K562 (cell line): Measurements from ENCODE around the gene HMCN1. TPM values are rescaled to one million over a fixed set of nuclear protein-coding genes. Genes with fewer than 3 reads are reported as not detected.
A peak's percentile ranks its signal among the peaks of the same experiment; 100 is the strongest.

Experiments
- ATAC-seq: fragments of 200-7000 bp; cut with Tn5 transposase; 3 replicates; pipeline ENCODE4 v1.9.1; 2020; ENCODE audit warnings: moderate library complexity
- BruUV-seq: library from RNA; stranded (reverse); fragments of 400-500 nt; replicated peaks from 2 replicates; lab custom pipeline; 2021; lab: Mats Ljungman, UMichigan
- CTCF ChIA-PET: fragments of 300-600 bp; formaldehyde crosslinking; extraction: SDS; loops from one replicate; lab custom pipeline; 2021; ENCODE audit warnings: low intra/inter-chr PET ratio; lab: Yijun Ruan, JAX
- POLR2A ChIA-PET: fragments of 300-600, 350-650 bp; sonication (Branson Sonifier 250); formaldehyde crosslinking; extraction: SDS; loops from one replicate; lab custom pipeline; 2021; ENCODE audit warnings: antibody characterized with exemption, inconsistent platforms; lab: Yijun Ruan, JAX
- DNase-seq, 4 experiments: peaks; one replicate each; pipeline versions ENCODE4 v3.0.0 to v3.0.0-alpha.2; 2011 to 2018; ENCODE audit warnings: low spot score in 3 of 4, mixed read lengths in 3 of 4; ENCODE audit errors: extremely low read depth in 1 of 4
- FAIRE-seq: peaks from 2 replicates; lab custom pipeline; 2011; peaks lifted over from hg19 to GRCh38; lab: Jason Lieb, UNC
- H2AFZ ChIP-seq: 2 replicates; pipeline ENCODE4 v1.6.0; 2011; ENCODE audit warnings: low read depth, low read length, control low read depth, inconsistent platforms
- H3K27ac ChIP-seq: fragments of 200-600 bp; 3 replicates; pipeline ENCODE4 v1.8.0; 2011; ENCODE audit warnings: low read depth, mild to moderate bottlenecking, control low read depth, inconsistent platforms, low read length, moderate library complexity, mixed read lengths; ENCODE audit errors: extremely low read depth
- H3K27me3 ChIP-seq, 2 experiments: fragments of 300-600 bp in 1 of 2; 2 replicates in 1 of 2; 3 replicates in 1 of 2; pipeline versions ENCODE4 v1.6.0 to v1.8.0; 2011; ENCODE audit warnings: inconsistent platforms in 2 of 2, low read length in 2 of 2, mild to moderate bottlenecking in 1 of 2, mixed read lengths in 1 of 2, moderate library complexity in 1 of 2; ENCODE audit not compliant: control insufficient read depth in 2 of 2, insufficient read depth in 2 of 2
- H3K36me3 ChIP-seq: fragments of 300-600 bp; 3 replicates; pipeline ENCODE4 v1.8.0; 2011; ENCODE audit warnings: mild to moderate bottlenecking, low read length, inconsistent platforms; ENCODE audit not compliant: control insufficient read depth, insufficient read depth
- H3K4me1 ChIP-seq, 2 experiments: fragments of 200-600 bp in 1 of 2; replicated peaks in 1 of 2; 2 replicates in 1 of 2; 3 replicates in 1 of 2; pipeline versions ENCODE4 v1.5.1 to v1.8.0; 2011; ENCODE audit warnings: inconsistent platforms in 2 of 2, low read length in 2 of 2, mild to moderate bottlenecking in 1 of 2, mixed read lengths in 1 of 2, moderate library complexity in 1 of 2; ENCODE audit not compliant: control insufficient read depth in 2 of 2, insufficient read depth in 2 of 2
- H3K4me2 ChIP-seq: 2 replicates; pipeline ENCODE4 v1.6.1; 2011; ENCODE audit warnings: low read length, control low read depth, inconsistent platforms, mixed read lengths; ENCODE audit not compliant: insufficient read depth
- H3K4me3 ChIP-seq: fragments of 200-600 bp; sonication (generic), shearing (Covaris generic); 2 replicates; pipeline ENCODE4 v1.5.1; 2016; ENCODE audit warnings: control low read depth, inconsistent platforms
- H3K79me2 ChIP-seq: fragments of 200-600 bp; 3 replicates; pipeline ENCODE4 v1.8.0; 2011; ENCODE audit warnings: low read length, inconsistent platforms; ENCODE audit not compliant: control insufficient read depth, insufficient read depth
- H3K9ac ChIP-seq, 2 experiments: 2 replicates each; pipeline versions ENCODE4 v1.6.0 to v1.6.1; 2011; ENCODE audit warnings: low read depth in 2 of 2, low read length in 2 of 2, control low read depth in 1 of 2, inconsistent platforms in 1 of 2, mild to moderate bottlenecking in 1 of 2, mixed read lengths in 1 of 2; ENCODE audit not compliant: insufficient read depth in 1 of 2
- H3K9me1 ChIP-seq: one replicate; pipeline ENCODE4 v1.6.0; 2011; ENCODE audit warnings: inconsistent platforms, mild to moderate bottlenecking, low read length, moderate library complexity; ENCODE audit not compliant: control insufficient read depth, insufficient read depth
- H3K9me3 ChIP-seq: replicated peaks from 2 replicates; pipeline ENCODE4 v1.5.1; 2011; ENCODE audit warnings: low read depth, low read length, inconsistent platforms; ENCODE audit not compliant: control insufficient read depth, insufficient read depth
- H4K20me1 ChIP-seq: replicated peaks from 2 replicates; pipeline ENCODE4 v1.6.1; 2011; ENCODE audit warnings: low read length, inconsistent platforms, mixed read lengths; ENCODE audit not compliant: control insufficient read depth, insufficient read depth
- BRCA1 ChIP-seq, 2 experiments: fragments of 450-650 bp in 1 of 2; sonication (generic) in 1 of 2; formaldehyde crosslinking in 1 of 2; IDR thresholded peaks; 2 replicates each; pipeline versions ENCODE4 v1.5.0 to v1.6.1; 2017 to 2020; ENCODE audit warnings: mild to moderate bottlenecking in 1 of 2, missing genetic modification reagents in 1 of 2
- ELK3 ChIP-seq: fragments of 450-650 bp; formaldehyde crosslinking; IDR thresholded peaks from 2 replicates; pipeline ENCODE4 v1.4.0; 2020; ENCODE audit warnings: mild to moderate bottlenecking
- HDAC1 ChIP-seq, 2 experiments: fragments of 450-650 bp; IDR thresholded peaks; 2 replicates each; pipeline ENCODE4 v1.6.1; 2016 to 2017; ENCODE audit warnings: inconsistent platforms in 1 of 2, mild to moderate bottlenecking in 1 of 2, moderate library complexity in 1 of 2
- NFE2L1 ChIP-seq: fragments of 450-650 bp; IDR thresholded peaks from 2 replicates; pipeline ENCODE4 v1.6.1; 2016; ENCODE audit warnings: missing genetic modification characterization, low read depth, mild to moderate bottlenecking, missing compliant biosample characterization, moderate library complexity, borderline replicate concordance
- THRB ChIP-seq: fragments of 450-650 bp; formaldehyde crosslinking; conservative IDR thresholded peaks from 2 replicates; pipeline ENCODE4 v1.4.0; 2022; ENCODE audit warnings: mild to moderate bottlenecking, missing genetic modification characterization
- ZNF280B ChIP-seq: fragments of 250-450 bp; sonication (Bioruptor Pico); IDR thresholded peaks from 2 replicates; pipeline ENCODE4 v1.5.1; 2021; ENCODE audit warnings: mild to moderate bottlenecking
- WGBS: fragments of 100-300 bp; shearing (Covaris generic); methylation state at CpG from one replicate; pipeline ENCODE4 v1.1.6; 2016; ENCODE audit warnings: low coverage, mixed read lengths; ENCODE audit not compliant: insufficient coverage; ENCODE audit errors: missing lambda C conversion rate; 5-methylcytosine and 5-hydroxymethylcytosine counted together
- in situ Hi-C: fragments of 300-500 bp; cut with MboI; formaldehyde crosslinking; loops from 4 replicates; pipeline ENCODE4 v1.15.0; 2018; ENCODE audit warnings: inconsistent platforms, mixed read lengths
- intact Hi-C: fragments of 100-400 bp; cut with micrococcal nuclease; formaldehyde crosslinking; loops from 2 replicates; pipeline ENCODE4 v1.14.2; 2022
- polyA plus RNA-seq, 8 experiments: library from polyadenylated mRNA; depleted of rRNA in 4 of 8; stranded (reverse) in 5 of 8; unstranded in 3 of 8; fragments of >200 nt; fragmentation: Nextera tagmentation in 2 of 8; fragmentation: Illumina TruSeq in 1 of 8; extraction: Ambion mirVana in 2 of 8; extraction: Trizol in 1 of 8; gene quantifications; 2 replicates each; pipeline versions ENCODE4 v1.2.1 to v1.2.3, GENCODE V29; 2011 to 2014; ENCODE audit warnings: inconsistent platforms in 1 of 8, missing spikeins in 1 of 8
- total RNA-seq, 7 experiments: library from RNA; depleted of rRNA in 6 of 7; stranded (reverse); fragments of >200 nt in 6 of 7; fragmentation: Illumina TruSeq in 2 of 7; extraction: Trizol in 2 of 7; gene quantifications; 2 replicates each; pipeline versions ENCODE4 v1.2.1 to v1.2.3, GENCODE V29; 2011 to 2021; ENCODE audit warnings: low replicate concordance in 1 of 7

HMCN1 gene
- total and polyA plus RNA-seq, 9 of the 15 experiments (the other 6 are each of a cell fraction or from before 2014, with no cell fraction given), result 0.07 to 0.36 (median 0.21) TPM

- TF ChIP-seq BRCA1 (IDR thresholded peaks at IDR 0.05) (no peak), BRCA1 (CRISPR knock-in tag; IDR thresholded peaks at IDR 0.05) (no peak), ELK3 (CRISPR knock-in tag) (no peak)
Observed at GRCh38 chr1:186152620-186153239, 418.5 kb downstream of the HMCN1 start (continued).

- no peak for ATAC-seq
- POLR2A ChIA-PET, result no interaction called here
Observed at GRCh38 chr1:186154651-186155050, 420.5 kb downstream of the HMCN1 start.

More at GRCh38 chr1:186154651-186155050, 420.5 kb downstream of the HMCN1 start:
- Histone ChIP-seq H3K9me3 (no peaks in the 10 kb centered on the region), H2AFZ (peak overlapping the region; percentile 12; the same call in 1 of the 2 replicates), H3K4me1 (no peaks in the 10 kb centered on the region), H3K36me3 (no peaks in the 10 kb centered on the region), H3K79me2 (no peaks in the 10 kb centered on the region), H3K4me2 (no peak overlapping the region), H3K9ac (no peak overlapping the region), H3K9me1 (no peaks in the 10 kb centered on the region), H4K20me1 (no peaks in the 10 kb centered on the region), H3K27me3 (no peaks in the 10 kb centered on the region), H3K27ac (no peak overlapping the region), H3K4me3 (no peak overlapping the region)
- intact Hi-C loops, result loop anchor here (1.0 to 10.0 kb wide), 5 partner anchors 58 to 342 kb away; no protein-coding TSS in a partner anchor
- BruUV-seq, result no TSS peak
- in situ Hi-C loops, result no loop called here
- CTCF ChIA-PET, result no interaction called here
- DNase-seq (no peak), FAIRE-seq (no peak)
- TF ChIP-seq HDAC1 (IDR thresholded peaks at IDR 0.05) (no peak), NFE2L1 (no peak), THRB (CRISPR knock-in tag) (no peak), ZNF280B (CRISPR knock-in tag) (no peak)
- WGBS, result 19% methylated on average over 1 of the region's 1 CpG
